VCaP (cell line): ENCODE results near the gene MOV10.
"Not testable (repeated sequence)": the region's sequence is repeated elsewhere in the genome, so short reads cannot be mapped to it uniquely, and the experiment has no call there.

Source experiments
- H3K27ac ChIP-seq: fragments of 450-650 bp; 2 replicates; pipeline ENCODE4 v1.5.1; 2017
- CTCF ChIP-seq: fragments of 450-650 bp; conservative IDR thresholded peaks from 2 replicates; pipeline ENCODE4 v1.5.1; 2017; ENCODE audit warnings: mild to moderate bottlenecking, moderate library complexity

The MOV10 gene

DNA sequence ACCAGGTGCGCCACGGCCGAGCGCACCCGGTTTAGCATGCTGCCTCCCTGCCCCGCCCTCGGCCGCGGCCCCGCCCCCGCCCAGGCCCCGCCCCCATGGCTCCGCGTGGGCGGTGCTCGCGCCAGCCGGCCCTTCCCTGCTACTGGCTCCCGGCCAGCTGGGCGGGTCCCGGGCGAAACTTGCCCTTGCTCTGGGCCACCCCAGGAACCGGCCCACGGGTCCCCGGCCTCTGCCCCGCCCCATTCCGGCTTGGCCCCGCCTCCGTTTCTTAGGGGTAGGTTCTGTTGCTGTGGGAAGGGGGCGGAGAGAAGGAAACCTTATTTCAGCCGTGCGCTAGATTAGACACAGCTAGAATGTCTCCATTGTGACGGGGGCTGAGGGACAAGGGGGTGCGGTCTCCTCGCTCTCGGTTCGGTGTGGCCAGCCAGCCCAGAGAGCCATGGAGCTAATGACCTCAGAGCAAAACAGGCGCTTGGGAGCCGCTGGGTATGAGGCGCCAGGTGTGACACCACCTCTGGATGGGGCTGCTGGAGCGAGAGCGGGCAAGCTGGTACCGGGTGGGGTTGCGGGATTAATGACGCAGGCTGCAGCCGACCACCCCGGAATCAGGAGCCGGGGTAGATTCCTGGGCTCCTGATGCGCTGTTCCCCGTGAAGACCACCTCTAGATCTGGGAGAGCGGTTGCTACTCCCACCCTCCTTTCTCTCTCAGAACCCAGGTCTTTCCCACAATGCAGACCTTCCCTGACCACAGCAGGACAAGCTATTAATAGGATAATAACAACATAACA, 41.0 kb downstream of the MOV10 start, which contains the start of gene PPM1J:
TSS of gene PPM1J (minus strand) at position 69 of the 790 bp plus-strand sequence. CDS start at position 38, 31 bp downstream.
- no peak for TF ChIP-seq CTCF
- H3K27ac ChIP-seq, result peak within 1 kb of the TSS; percentile 40; the same call in 1 of the 2 replicates

GRCh38 chr1:112716133-112716720, 41.8 kb downstream of the MOV10 start:
- H3K27ac ChIP-seq, result peak overlapping the region; percentile 19; the same call in 1 of the 2 replicates

DNA sequence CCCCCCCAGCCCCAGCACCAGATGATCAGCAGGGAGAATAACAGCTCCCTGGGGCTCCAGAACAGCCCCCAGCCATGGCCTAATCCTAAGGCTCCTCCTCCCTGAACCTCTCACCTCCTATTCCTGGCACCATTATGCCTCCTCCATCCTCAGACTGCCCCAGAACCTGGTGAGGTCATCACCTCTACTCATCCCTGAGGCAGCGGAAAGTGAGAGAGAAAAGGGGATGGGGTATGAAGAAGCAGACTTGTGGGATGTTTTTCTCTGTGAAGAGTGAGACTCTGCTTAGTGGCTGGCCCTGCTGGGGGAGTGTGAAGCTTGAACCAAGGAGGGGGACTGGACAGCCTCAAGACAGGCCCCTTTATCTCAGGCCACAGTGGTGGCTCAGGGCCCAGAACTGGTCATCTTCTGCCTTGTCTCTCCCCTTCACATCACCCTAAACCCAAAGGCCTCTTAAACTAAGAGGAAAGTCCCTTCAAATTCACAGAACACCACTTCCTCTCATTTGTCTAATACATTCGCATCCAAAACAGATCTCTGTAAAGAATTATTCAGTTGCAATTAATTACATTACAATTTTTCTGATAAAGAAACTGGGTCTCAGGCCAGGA, 42.9 kb downstream of the MOV10 start:
- TF ChIP-seq CTCF, result no peak
- H3K27ac ChIP-seq, result no peak overlapping the region

More at GRCh38 chr1:112716133-112716720, 41.8 kb downstream of the MOV10 start:
- TF ChIP-seq CTCF, result peak; percentile 89

- peak overlapping the region; percentile 21; the same call in 1 of the 2 replicates for H3K27ac ChIP-seq
- peak; percentile 95 for TF ChIP-seq CTCF
Observed at GRCh38 chr1:112718691-112719418, 44.4 kb downstream of the MOV10 start.

DNA sequence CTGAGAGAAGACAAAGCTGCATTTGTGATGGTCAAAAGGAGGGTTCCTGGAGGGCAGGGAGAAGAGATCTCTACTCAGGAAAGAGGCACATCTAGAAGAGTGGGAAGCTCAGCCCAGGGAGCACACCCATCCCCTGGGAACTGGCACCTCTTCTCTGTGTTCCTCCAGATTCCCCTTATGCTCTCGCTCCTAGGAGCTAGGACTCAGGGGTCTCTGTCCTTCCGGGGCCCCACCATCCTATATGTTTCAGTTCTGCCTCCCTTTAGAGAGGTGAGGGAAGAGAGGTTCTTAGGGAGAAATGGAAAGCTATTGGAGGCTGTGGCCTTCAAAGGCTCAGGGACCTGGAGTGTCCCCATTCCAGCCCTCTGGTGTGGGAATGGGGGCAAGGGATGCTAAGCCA, 45.2 kb downstream of the MOV10 start:
- H3K27ac ChIP-seq, result no peak overlapping the region
- TF ChIP-seq CTCF, result no peak

DNA sequence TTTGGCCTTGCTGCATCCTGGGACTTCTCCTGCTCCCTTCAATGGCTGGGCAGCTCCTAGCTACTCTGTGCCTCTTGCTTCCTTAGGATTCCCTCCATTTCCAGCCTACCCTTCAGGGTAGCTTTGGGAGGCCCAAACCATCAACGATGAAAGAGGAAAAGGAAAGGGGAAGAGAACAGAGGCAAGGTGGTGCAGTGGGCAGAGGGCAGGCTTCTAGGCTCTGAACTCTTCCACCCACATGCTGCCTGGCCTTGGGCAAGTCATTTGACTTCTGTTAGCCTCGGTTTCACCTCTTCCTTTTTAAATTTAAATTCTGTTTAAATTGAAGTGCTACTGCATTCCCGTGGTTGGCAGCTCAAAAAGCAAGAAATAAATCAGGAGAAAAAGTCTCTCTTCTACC, 46.3 kb downstream of the MOV10 start:
- no peak for TF ChIP-seq CTCF
- H3K27ac ChIP-seq, result no peak overlapping the region

GRCh38 chr1:112721294-112721693, 46.8 kb downstream of the MOV10 start:
- not testable (repeated sequence) for H3K27ac ChIP-seq
